SK-N-MC (cell line): ENCODE data around the gene DDIT4.

Source experiments
- DNase-seq: peaks from one replicate; pipeline ENCODE4 v3.0.0-alpha.2; 2011; ENCODE audit warnings: low read depth, low spot score
- H3K27ac ChIP-seq: fragments of 200-600 bp; sonication (generic); 2 replicates; pipeline ENCODE4 v1.5.1; 2016; ENCODE audit warnings: mixed run types
- H3K36me3 ChIP-seq: fragments of 200-600 bp; sonication (generic); 2 replicates; pipeline ENCODE4 v1.6.1; 2017; ENCODE audit warnings: antibody characterized with exemption, low read length, mixed read lengths; ENCODE audit not compliant: insufficient read depth
- H3K4me3 ChIP-seq: fragments of 200-600 bp; sonication (generic); 2 replicates; pipeline ENCODE4 v1.5.1; 2016
- H3K9ac ChIP-seq: fragments of 200-600 bp; sonication (generic); 2 replicates; pipeline ENCODE4 v1.8.0; 2017; ENCODE audit warnings: mixed run types, mixed read lengths; ENCODE audit not compliant: insufficient read length
- H3K9me3 ChIP-seq: fragments of 200-600 bp; sonication (generic); 2 replicates; pipeline ENCODE4 v1.6.1; 2017; ENCODE audit warnings: low read depth, mild to moderate bottlenecking, antibody characterized with exemption, low read length, moderate library complexity, mixed read lengths
- EZH2 ChIP-seq: fragments of 200-600 bp; sonication (generic); IDR thresholded peaks from one replicate; pipeline ENCODE4 v1.6.1; 2017; ENCODE audit warnings: antibody characterized with exemption
- FOXP2 ChIP-seq: optimal IDR thresholded peaks from 2 replicates; pipeline ENCODE3; 2011; ENCODE audit warnings: mild to moderate bottlenecking, moderate library complexity; ENCODE audit not compliant: insufficient read depth; ENCODE audit errors: extremely low read length, control extremely low read depth
- POLR2AphosphoS5 ChIP-seq: IDR thresholded peaks from 2 replicates; pipeline ENCODE4 v1.6.1; 2012; ENCODE audit warnings: mild to moderate bottlenecking, low read depth, low read length, borderline replicate concordance

DDIT4 gene

GRCh38 chr10:72318418-72319262 lies 44.9 kb downstream of the DDIT4 start:
- Histone ChIP-seq H3K9me3 (no peaks in the 10 kb centered on the region), H3K9ac (peak overlapping the region; percentile 81), H3K36me3 (no peaks in the 10 kb centered on the region), H3K27ac (peak overlapping the region; percentile 90), H3K4me3 (peak overlapping the region; percentile 70)
- TF ChIP-seq EZH2 (no peak), POLR2AphosphoS5 (no peak), FOXP2 (no peak)
- DNase-seq = no peak

- DNase-seq = no peak
- Histone ChIP-seq H3K27ac (peak overlapping the region; percentile 98), H3K4me3 (peak overlapping the region; percentile 70), H3K36me3 (no peaks in the 10 kb centered on the region), H3K9me3 (no peaks in the 10 kb centered on the region), H3K9ac (peak overlapping the region; percentile 81)
- TF ChIP-seq FOXP2 (peak; percentile 32), EZH2 (no peak), POLR2AphosphoS5 (no peak)
These were observed 45.9 kb downstream of the DDIT4 start for GRCh38 chr10:72319416-72320254.

- Histone ChIP-seq H3K36me3 (no peaks in the 10 kb centered on the region), H3K9ac (peak overlapping the region; percentile 76), H3K4me3 (0 out of 2 replicates have a peak overlapping the region, but pooled peaks have one; percentile 38), H3K9me3 (no peaks in the 10 kb centered on the region), H3K27ac (peak overlapping the region; percentile 98)
- DNase-seq = peak; percentile 76
- no peak for TF ChIP-seq EZH2
- no peak for TF ChIP-seq POLR2AphosphoS5
- no peak for TF ChIP-seq FOXP2
These were observed 47.0 kb downstream of the DDIT4 start for GRCh38 chr10:72320676-72321247.

- Histone ChIP-seq H3K27ac (peak overlapping the region; percentile 98), H3K9ac (peak overlapping the region; percentile 76), H3K9me3 (no peaks in the 10 kb centered on the region), H3K36me3 (no peaks in the 10 kb centered on the region), H3K4me3 (no peak overlapping the region)
- no peak for TF ChIP-seq FOXP2
- no peak for TF ChIP-seq POLR2AphosphoS5
- no peak for TF ChIP-seq EZH2
- no peak for DNase-seq
These were observed 47.7 kb downstream of the DDIT4 start for GRCh38 chr10:72321248-72322029.

DNA sequence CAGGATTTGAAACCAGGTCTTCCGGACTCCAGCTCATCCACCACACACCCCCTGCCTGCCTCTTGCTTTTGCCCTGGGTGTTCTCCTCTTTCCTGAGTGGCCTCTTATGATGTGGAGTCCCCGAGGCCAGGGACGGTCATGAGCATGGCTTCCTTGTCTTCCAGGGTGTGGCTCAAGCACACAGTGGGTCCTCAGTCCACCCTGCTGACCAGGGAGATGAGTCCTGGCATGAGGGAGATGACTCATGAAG lies 48.2 kb downstream of the DDIT4 start:
- DNase-seq = no peak
- TF ChIP-seq POLR2AphosphoS5 (no peak), FOXP2 (no peak), EZH2 (no peak)
- H3K27ac ChIP-seq = peak overlapping the region; percentile 98; the same call in 1 of the 2 replicates
- H3K4me3 ChIP-seq = no peak overlapping the region
- no peak overlapping the region for H3K9ac ChIP-seq
- H3K9me3 ChIP-seq = no peaks in the 10 kb centered on the region
- H3K36me3 ChIP-seq = no peaks in the 10 kb centered on the region

GRCh38 chr10:72322280-72323058 lies 48.7 kb downstream of the DDIT4 start:
- no peak for DNase-seq
- no peak overlapping the region for H3K9ac ChIP-seq
- no peak overlapping the region for H3K4me3 ChIP-seq
- peak overlapping the region; percentile 98; the same call in 1 of the 2 replicates for H3K27ac ChIP-seq
- H3K9me3 ChIP-seq = no peaks in the 10 kb centered on the region
- no peak for TF ChIP-seq EZH2
- TF ChIP-seq POLR2AphosphoS5 = no peak
- TF ChIP-seq FOXP2 = no peak
- H3K36me3 ChIP-seq = no peaks in the 10 kb centered on the region

DNA sequence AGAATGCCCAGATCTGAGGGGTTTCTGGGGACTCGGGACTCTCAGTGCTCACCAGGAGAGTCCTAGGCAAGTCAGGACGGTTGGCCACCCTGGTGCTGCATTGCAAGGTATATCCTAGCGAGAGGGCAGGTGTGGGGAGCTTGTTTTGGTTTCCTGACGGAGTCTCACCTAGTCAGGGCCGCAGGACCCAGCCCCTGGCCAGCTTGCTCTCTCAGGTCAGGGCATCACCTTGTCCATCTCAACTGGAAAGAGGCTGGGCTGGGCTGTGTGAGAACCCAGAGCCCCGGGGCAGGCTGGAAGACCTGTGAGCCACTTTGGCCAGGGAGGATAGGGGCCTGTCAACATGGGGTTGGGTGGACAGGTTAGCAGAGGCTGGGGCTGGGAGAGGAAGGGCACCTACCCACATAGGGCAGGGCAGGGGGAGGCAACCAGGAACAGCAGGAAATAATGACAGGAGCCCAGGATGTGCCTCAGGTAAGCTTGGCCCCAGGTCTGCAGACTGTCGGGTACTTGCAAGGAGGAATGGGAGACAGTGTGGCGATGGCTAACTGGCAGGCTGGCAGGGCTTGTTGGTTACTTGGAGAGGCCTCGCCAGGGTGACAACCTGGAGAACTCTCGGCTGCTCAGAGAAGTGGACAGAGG lies 49.5 kb downstream of the DDIT4 start:
- Histone ChIP-seq H3K9me3 (no peaks in the 10 kb centered on the region), H3K4me3 (no peak overlapping the region), H3K27ac (no peak overlapping the region), H3K36me3 (no peaks in the 10 kb centered on the region), H3K9ac (no peak overlapping the region)
- no peak for DNase-seq
- TF ChIP-seq POLR2AphosphoS5 (no peak), FOXP2 (no peak), EZH2 (no peak)
